H9 (cell line): ENCODE data around the gene CACNA1G. TPM values are rescaled to one million over a fixed set of nuclear protein-coding genes. Genes with fewer than 3 reads are reported as not detected.

ENCODE experiments used
- DNase-seq: peaks from one replicate; pipeline ENCODE4 v3.0.0-alpha.2; 2017
- H2AFZ ChIP-seq: one replicate; pipeline ENCODE4 v1.6.1; 2013; ENCODE audit warnings: mild to moderate bottlenecking, low read length, control low read depth, moderate library complexity
- H2AK5ac ChIP-seq: 2 replicates; pipeline ENCODE4 v1.6.1; 2013; ENCODE audit warnings: low read length, control low read depth, mixed read lengths; ENCODE audit not compliant: insufficient read length
- H2BK120ac ChIP-seq: one replicate; pipeline ENCODE4 v1.6.1; 2013; ENCODE audit warnings: low read depth, mild to moderate bottlenecking, low read length, control low read depth, inconsistent platforms; ENCODE audit not compliant: poor library complexity, severe bottlenecking
- H2BK12ac ChIP-seq: 2 replicates; pipeline ENCODE4 v1.6.1; 2013; ENCODE audit warnings: low read length, control low read depth, mixed read lengths, low read depth; ENCODE audit not compliant: insufficient read length
- H2BK15ac ChIP-seq: 2 replicates; pipeline ENCODE4 v1.6.1; 2013; ENCODE audit warnings: low read depth, low read length, control low read depth
- H2BK20ac ChIP-seq: one replicate; pipeline ENCODE4 v1.6.1; 2013; ENCODE audit warnings: low read depth, mild to moderate bottlenecking, low read length, control low read depth, inconsistent platforms; ENCODE audit not compliant: poor library complexity, severe bottlenecking
- H2BK5ac ChIP-seq: 2 replicates; pipeline ENCODE4 v1.6.1; 2013; ENCODE audit warnings: low read length, control low read depth, mixed read lengths; ENCODE audit not compliant: insufficient read length
- H3K14ac ChIP-seq: 2 replicates; pipeline ENCODE4 v1.6.1; 2013; ENCODE audit warnings: low read length, control low read depth; ENCODE audit not compliant: insufficient read depth
- H3K18ac ChIP-seq: 2 replicates; pipeline ENCODE4 v1.6.1; 2013; ENCODE audit warnings: low read depth, mild to moderate bottlenecking, mixed read lengths, low read length, control low read depth; ENCODE audit not compliant: insufficient read length
- H3K23ac ChIP-seq: 2 replicates; pipeline ENCODE4 v1.6.1; 2013; ENCODE audit warnings: low read length, control low read depth, mixed read lengths, low read depth; ENCODE audit not compliant: insufficient read length
- H3K23me2 ChIP-seq: 2 replicates; pipeline ENCODE4 v1.6.1; 2013; ENCODE audit warnings: low read depth, mild to moderate bottlenecking, mixed read lengths, low read length, control low read depth; ENCODE audit not compliant: insufficient read length, poor library complexity, severe bottlenecking
- H3K27ac ChIP-seq: 2 replicates; pipeline ENCODE4 v1.5.1; 2013; ENCODE audit warnings: low read length, control low read depth, mixed read lengths, low read depth; ENCODE audit not compliant: insufficient read length
- H3K27me3 ChIP-seq: 2 replicates; pipeline ENCODE4 v1.6.1; 2013; ENCODE audit warnings: low read length, control low read depth, inconsistent platforms; ENCODE audit not compliant: insufficient read depth
- H3K4ac ChIP-seq: 2 replicates; pipeline ENCODE4 v1.6.1; 2013; ENCODE audit warnings: low read depth, mild to moderate bottlenecking, control low read depth, inconsistent platforms, low read length, moderate library complexity
- H3K4me1 ChIP-seq: 2 replicates; pipeline ENCODE4 v1.6.1; 2013; ENCODE audit warnings: low read length, control low read depth, inconsistent platforms; ENCODE audit not compliant: insufficient read depth
- H3K4me2 ChIP-seq: 2 replicates; pipeline ENCODE4 v1.6.1; 2013; ENCODE audit warnings: low read length, control low read depth, mixed read lengths; ENCODE audit not compliant: insufficient read length, insufficient read depth
- H3K56ac ChIP-seq: 2 replicates; pipeline ENCODE4 v1.6.1; 2013; ENCODE audit warnings: low read depth, mild to moderate bottlenecking, mixed read lengths, low read length, control low read depth; ENCODE audit not compliant: insufficient read length
- H3K79me1 ChIP-seq: 2 replicates; pipeline ENCODE4 v1.6.1; 2013; ENCODE audit warnings: low read depth, mild to moderate bottlenecking, moderate library complexity, low read length, control low read depth, inconsistent platforms; ENCODE audit not compliant: insufficient read depth, poor library complexity, severe bottlenecking
- H3K79me2 ChIP-seq: 2 replicates; pipeline ENCODE4 v1.6.1; 2013; ENCODE audit warnings: low read length, control low read depth, inconsistent platforms; ENCODE audit not compliant: insufficient read depth
- H3K9ac ChIP-seq: 2 replicates; pipeline ENCODE4 v1.6.1; 2013; ENCODE audit warnings: low read length, control low read depth, mixed read lengths; ENCODE audit not compliant: insufficient read length; ENCODE audit errors: extremely low read depth
- H3K9me3 ChIP-seq: one replicate; pipeline ENCODE4 v1.6.1; 2013; ENCODE audit warnings: low read depth, low read length, inconsistent platforms; ENCODE audit not compliant: control insufficient read depth
- H3T11ph ChIP-seq: one replicate; pipeline ENCODE4 v1.6.1; 2013; ENCODE audit warnings: mild to moderate bottlenecking, low read length, control low read depth, inconsistent platforms
- H4K20me1 ChIP-seq: one replicate; pipeline ENCODE4 v1.6.1; 2013; ENCODE audit not compliant: control insufficient read depth, insufficient read length, insufficient read depth
- H4K5ac ChIP-seq: 2 replicates; pipeline ENCODE4 v1.6.1; 2013; ENCODE audit warnings: low read depth, mild to moderate bottlenecking, mixed read lengths, low read length, control low read depth; ENCODE audit not compliant: insufficient read length
- H4K8ac ChIP-seq: replicated peaks from 2 replicates; pipeline ENCODE4 v1.6.1; 2013; ENCODE audit warnings: low read length, control low read depth, mixed read lengths, low read depth; ENCODE audit not compliant: insufficient read length
- H4K91ac ChIP-seq: 2 replicates; pipeline ENCODE4 v1.6.1; 2013; ENCODE audit warnings: low read depth, mild to moderate bottlenecking, moderate library complexity, mixed read lengths, low read length, control low read depth; ENCODE audit not compliant: insufficient read length
- H3K27ac Mint-ChIP-seq, 3 experiments: 2 replicates in 2 of 3; 3 replicates in 1 of 3; pipeline ENCODE4 v1.8.0; 2020 to 2021; ENCODE audit warnings: mixed read lengths in 3 of 3, mild to moderate bottlenecking in 1 of 3, moderate library complexity in 1 of 3
- H3K27me3 Mint-ChIP-seq: 2 replicates; pipeline ENCODE4 v1.8.0; 2021; ENCODE audit warnings: low read depth, mild to moderate bottlenecking, moderate library complexity, mixed read lengths
- H3K36me3 Mint-ChIP-seq, 3 experiments: 2 replicates in 2 of 3; 3 replicates in 1 of 3; pipeline ENCODE4 v1.8.0; 2020 to 2021; ENCODE audit warnings: low read depth in 3 of 3, mixed read lengths in 3 of 3; ENCODE audit not compliant: insufficient read depth in 1 of 3
- H3K4me1 Mint-ChIP-seq, 2 experiments: 2 replicates each; pipeline ENCODE4 v1.8.0; 2020; ENCODE audit warnings: mixed read lengths in 2 of 2
- H3K4me3 Mint-ChIP-seq, 2 experiments: 2 replicates in 1 of 2; 3 replicates in 1 of 2; pipeline ENCODE4 v1.8.0; 2020 to 2021; ENCODE audit warnings: mild to moderate bottlenecking in 2 of 2, mixed read lengths in 2 of 2, moderate library complexity in 1 of 2
- H3K9me3 Mint-ChIP-seq, 2 experiments: 2 replicates in 1 of 2; 3 replicates in 1 of 2; pipeline ENCODE4 v1.8.0; 2020; ENCODE audit warnings: mild to moderate bottlenecking in 2 of 2, mixed read lengths in 2 of 2, moderate library complexity in 1 of 2
- WGBS: extraction: QIAGEN DNeasy Blood & Tissue Kit; methylation state at CpG from one replicate; pipeline ENCODE4 v1.1.7; 2013; ENCODE audit warnings: missing lambda C conversion rate, low lambda C conversion rate, mixed read lengths; ENCODE audit not compliant: insufficient read length; ENCODE audit errors: extremely low coverage; 5-methylcytosine and 5-hydroxymethylcytosine counted together
- total RNA-seq: library from RNA; stranded (reverse); gene quantifications from 2 replicates; pipeline ENCODE4 v1.2.1, GENCODE V29; 2021
- TF ChIP-seq, protein P1 (sequence below): fragments of 200-600 bp; sonication (generic); conservative IDR thresholded peaks from 3 replicates; pipeline ENCODE4 v1.8.0; 2021; ENCODE audit warnings: antibody characterized with exemption, mild to moderate bottlenecking

Gene CACNA1G
- total RNA-seq, 1 experiment from 2014 or later, result 1.5 TPM

DNA sequence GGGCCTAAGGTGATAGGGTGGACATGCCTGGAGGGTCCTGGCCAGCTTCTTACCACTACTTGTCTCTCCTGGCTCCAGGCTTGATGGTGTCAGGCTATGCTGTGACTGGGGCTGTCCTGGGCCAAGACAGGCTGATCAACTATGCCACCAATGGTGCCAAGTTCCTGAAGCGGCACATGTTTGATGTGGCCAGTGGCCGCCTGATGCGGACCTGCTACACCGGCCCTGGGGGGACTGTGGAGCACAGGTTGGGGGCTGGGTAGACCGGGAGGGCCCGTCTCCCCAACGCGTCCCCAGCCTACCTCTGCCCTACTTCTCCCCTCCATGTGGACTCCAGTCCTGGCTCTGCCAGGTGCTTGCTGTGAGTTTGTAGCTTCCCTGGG lies 9.1 kb upstream of the CACNA1G start:
- Mint-ChIP-seq H3K27me3 (peaks cover 9% of the 10 kb centered on the region), H3K9me3 (no peaks in the 10 kb centered on the region; a peak in 1 of 5 replicates), H3K4me1 (peaks cover 8 to 11% of the 10 kb centered on the region in 2 experiments; a peak in 2 of 4 replicates), H3K27ac (no peak overlapping the region), H3K4me3 (no peak overlapping the region), H3K36me3 (no peaks in the 10 kb centered on the region; a peak in 1 of 7 replicates)
- Histone ChIP-seq H2BK20ac (no peak overlapping the region), H3K4ac (no peak overlapping the region), H4K91ac (no peak overlapping the region), H3T11ph (no peak overlapping the region), H4K20me1 (no peaks in the 10 kb centered on the region), H2BK5ac (no peak overlapping the region), H3K27me3 (no peaks in the 10 kb centered on the region), H3K4me1 (no peaks in the 10 kb centered on the region; the same call in 1 of the 2 replicates), H3K9me3 (no peaks in the 10 kb centered on the region), H2AFZ (no peak overlapping the region), H4K5ac (no peak overlapping the region), H3K56ac (no peak overlapping the region), H2BK120ac (no peak overlapping the region), H4K8ac (no peak overlapping the region), H3K18ac (no peak overlapping the region), H3K79me2 (no peaks in the 10 kb centered on the region), H3K14ac (no peak overlapping the region), H3K27ac (no peak overlapping the region), H3K79me1 (no peaks in the 10 kb centered on the region), H3K4me2 (no peak overlapping the region), H2BK12ac (no peak overlapping the region), H3K9ac (no peak overlapping the region), H3K23ac (no peak overlapping the region), H2BK15ac (no peak overlapping the region), H2AK5ac (no peak overlapping the region), H3K23me2 (no peaks in the 10 kb centered on the region)
- no CpG with 5 or more reads among the region's 8 CpGs for WGBS
- DNase-seq, result no peak
- TF ChIP-seq, protein P1, sequence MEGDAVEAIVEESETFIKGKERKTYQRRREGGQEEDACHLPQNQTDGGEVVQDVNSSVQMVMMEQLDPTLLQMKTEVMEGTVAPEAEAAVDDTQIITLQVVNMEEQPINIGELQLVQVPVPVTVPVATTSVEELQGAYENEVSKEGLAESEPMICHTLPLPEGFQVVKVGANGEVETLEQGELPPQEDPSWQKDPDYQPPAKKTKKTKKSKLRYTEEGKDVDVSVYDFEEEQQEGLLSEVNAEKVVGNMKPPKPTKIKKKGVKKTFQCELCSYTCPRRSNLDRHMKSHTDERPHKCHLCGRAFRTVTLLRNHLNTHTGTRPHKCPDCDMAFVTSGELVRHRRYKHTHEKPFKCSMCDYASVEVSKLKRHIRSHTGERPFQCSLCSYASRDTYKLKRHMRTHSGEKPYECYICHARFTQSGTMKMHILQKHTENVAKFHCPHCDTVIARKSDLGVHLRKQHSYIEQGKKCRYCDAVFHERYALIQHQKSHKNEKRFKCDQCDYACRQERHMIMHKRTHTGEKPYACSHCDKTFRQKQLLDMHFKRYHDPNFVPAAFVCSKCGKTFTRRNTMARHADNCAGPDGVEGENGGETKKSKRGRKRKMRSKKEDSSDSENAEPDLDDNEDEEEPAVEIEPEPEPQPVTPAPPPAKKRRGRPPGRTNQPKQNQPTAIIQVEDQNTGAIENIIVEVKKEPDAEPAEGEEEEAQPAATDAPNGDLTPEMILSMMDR, result no peak
